HG03045 (cell line): ENCODE data around the gene TBX2.

ENCODE experiments used
- ATAC-seq: cut with Tn5 transposase; IDR thresholded peaks from one replicate; pipeline ENCODE4 v1.9.1; 2021; ENCODE audit warnings: mild to moderate bottlenecking, moderate library complexity; ENCODE audit not compliant: unreplicated experiment

The TBX2 gene

GRCh38 chr17:61385577-61386236, 13.9 kb upstream of the TBX2 start:
- no peak for ATAC-seq

- ATAC-seq = no peak
Observed at GRCh38 chr17:61386251-61386650, 13.4 kb upstream of the TBX2 start.

GRCh38 chr17:61387011-61387410, 12.6 kb upstream of the TBX2 start:
- ATAC-seq = no peak

GRCh38 chr17:61387511-61388305, 11.9 kb upstream of the TBX2 start:
- no peak for ATAC-seq

- no peak for ATAC-seq
Observed at GRCh38 chr17:61388561-61389356, 10.9 kb upstream of the TBX2 start.

- ATAC-seq = no peak
Observed at GRCh38 chr17:61389670-61390478, 9.8 kb upstream of the TBX2 start.

GRCh38 chr17:61390479-61390791, 9.2 kb upstream of the TBX2 start:
- no peak for ATAC-seq

GRCh38 chr17:61391595-61392291, 7.9 kb upstream of the TBX2 start:
- no peak for ATAC-seq

GRCh38 chr17:61392679-61393078, 7.0 kb upstream of the TBX2 start:
- no peak for ATAC-seq

GRCh38 chr17:61393550-61393903, 6.1 kb upstream of the TBX2 start:
- ATAC-seq = no peak

GRCh38 chr17:61393904-61394629, 5.6 kb upstream of the TBX2 start:
- ATAC-seq = no peak

- no peak for ATAC-seq
Observed at GRCh38 chr17:61394630-61395408, 4.8 kb upstream of the TBX2 start.

- ATAC-seq = no peak
Observed at GRCh38 chr17:61395409-61395982, 4.1 kb upstream of the TBX2 start.

GRCh38 chr17:61395983-61396585, 3.6 kb upstream of the TBX2 start:
- ATAC-seq = no peak

- ATAC-seq = no peak
Observed at GRCh38 chr17:61396586-61397085, 3.0 kb upstream of the TBX2 start.

GRCh38 chr17:61397086-61397842, 2.4 kb upstream of the TBX2 start:
- no peak for ATAC-seq

- no peak for ATAC-seq
Observed at GRCh38 chr17:61398721-61399130, 917 bp upstream of the TBX2 start.
